ENCODE measurements around the gene CXCL12.

CXCL12 gene

DNA sequence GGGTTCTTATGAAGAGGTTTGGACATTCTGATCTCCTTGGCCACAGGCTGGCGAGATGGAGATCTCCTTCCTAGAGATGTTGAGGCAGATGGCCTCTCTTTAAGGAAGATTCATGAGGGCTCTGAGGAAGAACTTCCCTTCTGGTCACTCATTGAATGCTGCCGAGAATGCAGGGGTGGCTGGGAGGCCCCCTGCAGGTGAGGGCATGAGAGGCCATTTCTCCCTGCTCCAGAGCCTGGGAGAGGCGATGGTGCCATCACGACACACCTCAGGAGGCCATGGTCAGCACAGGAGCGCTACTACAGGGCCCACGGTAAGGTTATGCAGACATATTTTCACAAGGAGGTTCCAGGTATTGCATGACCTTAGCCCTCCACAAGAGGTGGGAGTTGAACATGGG lies 40.2 kb downstream of the CXCL12 start:
- Histone ChIP-seq H3K27ac (no peak overlapping the region), H3K4me3 (no peak overlapping the region)

DNA sequence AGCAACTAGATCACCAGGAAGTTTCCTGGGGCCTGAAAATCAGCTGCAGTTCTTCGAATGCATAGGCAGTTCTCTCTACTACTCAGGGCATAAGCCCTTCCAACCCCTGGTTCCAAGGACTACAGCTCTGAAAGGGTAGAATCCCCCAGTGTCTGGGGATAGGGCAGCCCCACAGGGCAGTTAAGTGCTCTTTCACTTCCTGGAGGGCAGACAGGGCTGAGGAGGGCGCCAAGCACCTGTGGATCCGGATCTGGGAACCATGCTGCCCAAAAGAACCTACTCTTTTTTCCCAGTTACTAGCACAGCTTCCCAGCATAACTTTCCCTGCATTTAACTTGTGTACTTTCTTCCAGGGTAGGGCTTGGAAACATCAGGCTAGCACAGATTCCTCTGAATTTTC lies 41.1 kb downstream of the CXCL12 start:
- H3K27ac ChIP-seq = no peak overlapping the region
- no peak overlapping the region for H3K4me3 ChIP-seq

DNA sequence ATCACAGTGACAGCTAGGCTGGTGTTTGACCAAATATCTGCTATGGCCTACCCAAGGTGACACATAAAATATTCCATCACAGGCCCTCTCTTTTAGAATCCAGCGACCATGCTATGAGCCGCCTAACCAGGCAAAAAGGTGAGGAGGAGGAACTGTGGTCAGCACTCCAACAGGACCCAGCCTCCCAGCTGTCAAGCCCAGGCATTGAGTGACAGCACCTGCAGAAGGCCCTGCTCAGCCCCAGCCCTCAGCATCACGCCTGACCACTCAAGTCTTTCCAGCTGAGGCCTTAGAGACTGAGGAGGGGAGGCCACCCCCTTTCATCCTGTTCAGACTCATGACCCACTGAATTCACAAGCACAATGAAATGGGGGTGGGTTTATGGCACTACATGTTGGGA lies 43.0 kb downstream of the CXCL12 start:
- no peak overlapping the region for H3K27ac ChIP-seq
- H3K4me3 ChIP-seq = no peak overlapping the region

DNA sequence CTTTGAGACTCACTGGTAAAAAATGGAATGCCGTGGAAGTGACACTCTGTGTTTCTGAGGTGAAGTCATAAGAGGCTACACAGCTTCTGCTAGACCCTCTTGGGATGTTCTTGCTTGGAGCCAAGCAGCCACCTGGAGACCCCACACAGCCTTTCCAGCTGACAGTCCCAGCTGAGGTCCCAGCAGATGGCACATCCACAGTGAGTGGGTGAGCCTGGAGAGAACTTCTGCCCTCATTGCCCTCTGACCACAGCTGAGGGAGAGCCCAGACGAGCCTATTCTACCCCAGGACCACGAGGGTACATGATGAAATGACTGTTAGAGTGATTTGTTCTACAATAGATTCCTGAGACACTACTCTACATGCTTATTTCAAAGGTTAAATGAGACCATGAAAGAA lies 44.3 kb downstream of the CXCL12 start:
- Histone ChIP-seq H3K4me3 (no peak overlapping the region), H3K27ac (no peak overlapping the region)

DNA sequence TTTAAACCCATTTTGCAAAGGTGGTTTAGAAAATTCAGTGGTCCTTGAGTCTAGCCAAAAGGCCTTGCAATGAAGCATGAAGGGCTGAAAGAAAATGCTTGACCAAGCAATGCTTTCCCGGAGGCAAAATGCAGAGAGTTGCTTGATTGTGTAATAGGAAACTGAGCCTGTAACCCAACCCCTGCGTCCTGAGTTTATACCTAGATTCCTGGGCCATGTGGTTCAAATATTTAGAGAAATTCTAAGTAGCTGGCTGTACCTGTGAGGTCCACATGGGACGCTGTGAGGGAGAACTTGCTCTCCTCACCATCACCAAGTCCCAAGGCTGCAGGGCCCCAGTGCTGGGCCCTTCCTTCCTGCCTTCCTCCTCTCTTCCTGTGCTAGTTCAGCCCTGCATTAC lies 45.7 kb downstream of the CXCL12 start:
- Histone ChIP-seq H3K4me3 (no peak overlapping the region), H3K27ac (no peak overlapping the region)

DNA sequence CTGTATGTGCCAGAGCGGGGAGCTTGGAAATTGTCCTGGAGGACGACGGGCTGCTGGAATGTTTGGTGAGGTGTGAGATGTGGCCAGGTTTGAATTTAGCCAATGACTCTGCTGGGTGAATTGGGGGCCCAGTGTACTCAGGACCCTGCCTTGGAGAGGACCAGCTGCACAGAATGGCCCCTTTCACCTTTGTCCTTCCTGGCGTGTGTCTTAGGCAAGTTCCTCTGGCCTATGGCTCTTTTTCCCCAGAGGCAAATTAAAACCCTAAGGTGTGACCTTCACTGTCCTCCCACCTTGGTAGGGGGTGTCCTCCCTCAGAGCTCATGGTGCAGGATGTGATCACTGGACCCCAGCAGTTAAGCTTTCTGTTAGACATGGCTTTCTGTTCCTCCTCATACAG lies 47.8 kb downstream of the CXCL12 start:
- Histone ChIP-seq H3K4me3 (no peak overlapping the region), H3K27ac (no peak overlapping the region)

DNA sequence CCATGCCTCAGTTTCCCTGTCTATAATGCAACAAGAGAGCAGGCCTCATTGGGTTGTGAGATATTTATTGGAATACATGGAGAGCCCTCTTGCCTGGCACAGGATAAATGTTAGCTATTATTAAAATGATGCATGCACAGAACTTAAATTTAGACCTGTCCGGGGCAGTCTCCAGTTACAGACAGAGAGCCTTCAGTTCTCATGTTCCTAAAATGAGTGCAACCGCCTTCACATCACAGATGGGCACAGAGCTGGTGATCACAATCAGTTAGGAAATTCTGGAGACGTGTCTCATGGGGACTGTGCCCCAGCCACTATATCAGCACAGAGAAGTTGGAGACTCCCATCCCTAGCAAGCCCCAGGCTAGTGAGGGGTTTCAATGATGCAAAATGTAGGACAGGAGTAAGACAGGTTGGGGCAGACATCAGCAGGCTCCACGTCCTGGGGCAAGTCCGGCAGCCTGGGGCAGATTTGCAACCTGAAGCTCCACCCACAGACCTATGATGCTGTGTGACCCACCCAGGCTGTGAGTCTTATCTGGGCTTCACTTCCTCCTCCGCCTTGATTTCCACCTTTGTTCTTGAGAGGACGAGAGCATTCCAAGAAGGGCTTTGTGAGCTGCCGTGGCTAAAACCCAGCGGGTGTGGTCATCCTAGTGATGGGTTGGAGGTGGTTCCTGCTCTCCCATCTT lies 49.4 kb downstream of the CXCL12 start:
- H3K27ac ChIP-seq = no peak overlapping the region
- H3K4me3 ChIP-seq = no peak overlapping the region

DNA sequence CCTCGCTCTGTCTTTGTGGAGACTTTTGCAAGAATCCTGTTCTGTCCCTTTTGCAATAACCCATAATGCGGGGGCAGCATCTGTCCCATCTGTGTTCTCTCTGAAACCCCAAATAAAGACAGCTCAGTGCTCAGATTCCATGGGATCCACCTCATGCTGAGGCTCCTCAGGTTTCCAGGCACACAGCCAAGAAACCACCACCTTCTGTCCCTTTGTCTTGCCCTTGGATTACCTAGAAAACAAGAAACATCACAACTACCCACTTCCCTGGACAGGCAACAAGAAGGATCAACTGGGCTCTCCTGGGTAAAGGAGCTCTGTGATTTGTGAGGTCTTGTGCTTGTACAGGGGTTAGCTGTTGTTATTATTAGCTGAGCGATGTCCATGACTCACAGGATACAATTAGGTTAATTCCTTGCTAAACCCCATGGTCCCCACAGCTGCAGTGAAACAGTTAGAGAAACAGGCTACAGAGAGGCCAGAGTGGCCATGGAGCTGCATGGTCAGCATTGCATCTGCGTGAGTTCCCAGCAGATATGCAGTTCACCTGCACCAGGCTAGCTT lies 50.2 kb downstream of the CXCL12 start:
- no peak overlapping the region for H3K27ac ChIP-seq
- H3K4me3 ChIP-seq = no peak overlapping the region

DNA sequence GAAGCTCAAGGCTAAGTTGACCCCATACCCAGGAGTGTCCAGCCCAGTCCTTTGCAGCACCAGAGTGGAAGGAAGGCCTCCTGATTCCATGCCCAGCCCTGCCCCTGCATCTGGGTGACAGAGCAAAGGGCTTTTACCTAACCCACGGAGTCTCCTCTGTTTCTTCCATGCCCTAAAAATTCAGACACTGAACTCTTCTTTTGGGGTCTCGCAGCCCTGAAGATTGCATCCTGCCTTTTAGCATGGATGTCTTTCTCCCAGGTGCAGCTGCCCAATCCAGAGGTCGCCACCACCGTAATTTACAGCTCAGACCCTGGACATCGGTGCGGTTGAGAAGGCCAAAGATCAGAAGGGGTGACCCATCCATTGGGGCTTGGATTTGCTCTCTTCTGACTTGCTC lies 50.8 kb downstream of the CXCL12 start:
- Histone ChIP-seq H3K4me3 (no peak overlapping the region), H3K27ac (no peak overlapping the region)

DNA sequence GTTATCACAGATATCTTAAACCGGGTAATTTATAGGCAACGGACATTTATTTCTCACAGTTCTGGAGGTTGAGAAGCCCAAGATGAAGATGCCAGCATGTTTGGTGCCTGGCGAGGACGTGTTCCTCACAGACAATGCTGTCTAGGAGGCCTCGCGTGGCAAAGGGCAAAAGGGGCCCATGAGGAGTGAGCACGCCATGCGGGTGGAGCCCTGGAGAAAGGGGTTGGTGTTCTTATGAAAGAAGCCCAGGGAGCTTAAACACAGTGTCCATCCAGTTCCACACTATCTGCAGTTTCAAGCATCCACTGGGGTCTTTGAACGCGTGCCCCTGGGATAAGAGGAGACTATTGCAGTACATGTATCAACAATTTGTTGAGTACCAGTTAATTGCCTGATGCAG lies 51.4 kb downstream of the CXCL12 start:
- H3K27ac ChIP-seq = no peak overlapping the region
- no peak overlapping the region for H3K4me3 ChIP-seq

DNA sequence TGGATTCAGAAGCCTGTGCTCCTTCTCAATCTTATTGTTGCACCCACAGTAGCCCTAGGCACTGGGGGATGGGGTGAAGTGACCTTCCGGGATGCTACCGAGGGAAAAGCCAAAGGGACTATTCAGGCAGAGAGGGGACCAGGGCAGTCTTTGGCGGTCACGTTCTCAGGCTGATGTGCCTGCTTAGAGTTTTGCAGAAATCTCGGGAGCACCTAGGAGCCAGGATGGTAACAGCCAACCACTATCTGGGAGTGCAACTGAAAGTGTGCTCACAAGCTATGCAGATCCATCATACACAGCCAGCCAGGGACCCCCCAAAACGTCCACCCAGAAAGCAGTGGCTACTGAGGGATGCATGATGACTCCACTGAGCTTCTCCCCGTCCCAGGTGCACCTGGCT lies 52.4 kb downstream of the CXCL12 start:
- no peak overlapping the region for H3K27ac ChIP-seq
- no peak overlapping the region for H3K4me3 ChIP-seq

DNA sequence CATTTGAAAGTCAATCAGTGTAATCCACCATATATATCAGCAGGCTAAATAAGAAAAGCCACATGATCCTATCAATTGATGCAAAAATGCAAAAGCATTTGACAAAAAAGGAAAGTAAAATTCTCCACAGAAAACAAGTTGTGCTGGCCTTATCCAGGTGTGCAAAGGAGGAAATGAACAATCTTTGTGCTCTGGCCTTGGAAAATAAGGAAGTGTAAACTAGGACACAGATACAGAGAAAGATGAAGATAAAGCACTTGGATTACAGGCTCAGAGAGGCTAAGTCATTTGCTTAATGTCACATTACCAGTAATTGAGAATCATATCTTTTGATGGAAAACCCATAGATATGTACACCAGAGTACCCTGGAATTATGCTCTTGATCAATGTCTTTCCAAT lies 54.5 kb downstream of the CXCL12 start:
- Histone ChIP-seq H3K4me3 (no peak overlapping the region), H3K27ac (no peak overlapping the region)

DNA sequence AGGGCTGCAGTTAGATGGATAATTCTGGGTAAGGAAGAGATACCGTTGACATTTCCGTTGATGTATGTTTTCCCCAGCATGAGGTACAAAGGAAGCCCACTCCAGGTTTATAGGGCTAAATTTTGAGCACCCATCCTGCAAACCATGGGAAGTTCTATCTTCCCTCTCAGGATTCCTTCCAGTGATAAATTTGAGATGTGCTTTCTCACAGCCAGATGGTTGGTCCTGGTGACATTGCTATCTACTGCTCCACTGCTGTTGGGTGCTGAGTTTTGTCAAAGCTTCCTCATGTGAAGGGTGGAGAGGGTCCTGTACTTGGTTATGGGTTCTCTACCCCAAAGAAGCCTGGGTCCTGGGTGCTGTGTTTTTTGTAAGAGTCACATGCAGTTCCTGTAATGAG lies 57.4 kb downstream of the CXCL12 start:
- no peak overlapping the region for H3K27ac ChIP-seq

More for the DNA sequence above, 57.4 kb downstream of the CXCL12 start:
- no peak overlapping the region for H3K4me3 ChIP-seq

Data from skin epidermis (tissue), 12 donors.